Effector CD8-positive, alpha-beta T cell (primary cell): ENCODE results near the gene NPAT.
A peak's percentile ranks its signal among the peaks of the same experiment; 100 is the strongest.
"Not testable (repeated sequence)": the region's sequence is repeated elsewhere in the genome, so short reads cannot be mapped to it uniquely, and the experiment has no call there.

ENCODE experiments used
- DNase-seq: peaks from one replicate; lab custom pipeline; 2025; lab: John Stamatoyannopoulos, UW

The NPAT gene

DNA sequence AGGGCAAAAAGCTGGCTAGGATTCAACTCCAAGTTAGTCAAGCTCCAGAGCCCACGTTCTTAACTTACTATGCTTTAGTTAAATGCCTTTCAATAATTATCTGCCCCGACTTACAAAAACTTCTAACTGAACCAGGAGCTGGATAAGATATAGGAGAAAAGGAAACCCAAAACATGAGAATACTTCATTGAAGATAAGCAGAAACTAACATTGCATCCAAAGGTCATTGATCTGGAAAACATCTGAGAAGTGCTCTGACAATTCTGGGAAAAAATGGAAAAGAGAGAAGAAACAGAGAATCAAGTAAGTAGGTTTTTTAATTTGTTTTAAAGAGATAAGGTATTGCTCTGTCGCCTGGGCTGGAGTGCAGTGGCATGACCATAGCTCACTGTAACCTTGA is 73.9 kb downstream of the NPAT start:
- no peak for DNase-seq

DNA sequence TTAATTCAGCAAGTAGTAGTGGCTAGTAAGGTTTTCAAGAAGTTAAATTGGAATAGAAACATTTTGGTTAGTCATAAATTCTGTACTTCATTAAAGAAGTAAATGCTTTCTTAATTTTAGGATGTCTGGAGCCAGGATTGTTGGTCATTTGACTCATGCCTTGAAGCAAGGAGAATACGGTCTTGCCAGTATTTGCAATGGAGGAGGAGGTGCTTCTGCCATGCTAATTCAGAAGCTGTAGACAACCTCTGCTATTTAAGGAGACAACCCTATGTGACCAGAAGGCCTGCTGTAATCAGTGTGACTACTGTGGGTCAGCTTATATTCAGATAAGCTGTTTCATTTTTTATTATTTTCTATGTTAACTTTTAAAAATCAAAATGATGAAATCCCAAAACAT is 75.3 kb downstream of the NPAT start:
- DNase-seq: no peak

GRCh38 chr11:108144615-108145014 is 77.8 kb downstream of the NPAT start:
- DNase-seq: no peak

DNA sequence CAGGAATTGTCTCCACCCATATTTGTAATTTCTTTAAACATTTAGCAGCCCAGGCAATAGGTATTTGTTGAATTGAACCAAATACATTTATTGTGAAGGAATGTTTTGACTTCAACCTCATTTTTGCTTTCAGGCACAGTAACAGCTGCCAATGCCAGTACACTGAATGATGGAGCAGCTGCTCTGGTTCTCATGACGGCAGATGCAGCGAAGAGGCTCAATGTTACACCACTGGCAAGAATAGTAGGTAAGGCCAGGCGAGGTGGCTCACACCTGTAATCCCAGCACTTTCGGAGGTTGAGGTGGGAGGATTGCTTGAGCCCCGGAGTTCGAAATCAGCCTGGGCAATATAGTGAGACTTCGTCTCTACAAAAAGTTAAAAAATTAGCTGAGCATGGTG is 80.1 kb downstream of the NPAT start:
- DNase-seq: no peak

- DNase-seq: no peak
Measured at GRCh38 chr11:108137212-108137611, 85.2 kb downstream of the NPAT start.

DNA sequence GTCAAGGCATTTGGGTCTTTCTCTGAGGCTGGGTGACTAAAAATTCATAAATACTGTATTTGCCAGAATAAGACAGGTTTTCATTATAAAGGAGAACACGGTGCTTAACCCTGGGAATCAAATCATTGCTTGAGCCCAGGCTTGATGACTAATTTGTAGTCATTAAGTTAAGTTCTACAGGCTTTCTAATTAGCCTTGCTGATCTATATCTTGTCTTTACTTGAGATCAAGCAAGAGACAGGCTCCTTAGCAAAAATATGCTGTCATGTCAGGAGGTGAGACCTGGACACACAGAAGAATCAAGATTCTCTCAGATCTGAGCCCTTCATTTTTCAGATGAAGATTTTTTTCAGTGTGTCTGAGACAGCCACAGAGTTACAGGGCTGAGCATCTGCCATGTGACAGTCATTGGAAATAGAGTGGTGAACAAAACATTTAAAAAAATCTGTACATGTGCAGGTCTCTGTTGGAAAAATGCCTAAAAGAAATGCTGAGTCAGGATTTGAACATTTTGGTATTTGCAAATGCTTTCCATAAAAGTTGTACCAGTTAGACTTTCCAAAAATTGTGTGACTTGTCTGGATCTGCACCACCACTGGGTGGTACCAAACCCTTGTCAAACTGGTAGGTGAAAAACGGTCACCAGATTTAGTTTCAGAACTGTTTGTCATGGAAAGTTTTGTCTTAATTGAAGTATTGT is 86.4 kb downstream of the NPAT start:
- DNase-seq: no peak

DNA sequence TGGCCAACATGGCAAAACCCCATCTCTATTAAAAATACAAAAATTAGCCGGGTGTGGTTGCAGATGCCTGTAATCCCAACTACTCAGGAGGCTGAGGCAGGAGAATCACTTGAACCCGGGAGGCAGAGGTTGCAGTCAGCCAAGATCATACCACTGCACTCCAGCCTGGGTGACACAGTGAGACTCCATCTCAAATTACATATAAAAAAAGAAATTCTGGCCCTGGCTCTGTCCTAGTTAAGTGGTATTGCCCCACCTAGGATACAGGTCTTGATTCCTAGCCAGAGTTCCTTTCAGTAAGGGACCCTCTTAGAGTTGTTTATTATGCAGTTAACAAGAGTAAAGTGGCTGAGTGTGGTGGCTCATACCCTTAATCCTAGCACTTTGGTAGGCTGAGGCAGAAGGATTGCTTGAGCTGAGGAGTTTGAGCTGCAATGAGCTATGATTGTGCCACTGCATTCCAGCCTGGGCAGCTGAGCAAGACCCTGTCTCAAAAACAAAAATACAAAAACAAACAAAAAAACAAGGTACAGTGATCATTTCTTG is 89.4 kb downstream of the NPAT start:
- not testable (repeated sequence) for DNase-seq

GRCh38 chr11:108131993-108132392 is 90.4 kb downstream of the NPAT start:
- DNase-seq: no peak

- no peak for DNase-seq
Measured at GRCh38 chr11:108128772-108129171, 93.7 kb downstream of the NPAT start.

DNA sequence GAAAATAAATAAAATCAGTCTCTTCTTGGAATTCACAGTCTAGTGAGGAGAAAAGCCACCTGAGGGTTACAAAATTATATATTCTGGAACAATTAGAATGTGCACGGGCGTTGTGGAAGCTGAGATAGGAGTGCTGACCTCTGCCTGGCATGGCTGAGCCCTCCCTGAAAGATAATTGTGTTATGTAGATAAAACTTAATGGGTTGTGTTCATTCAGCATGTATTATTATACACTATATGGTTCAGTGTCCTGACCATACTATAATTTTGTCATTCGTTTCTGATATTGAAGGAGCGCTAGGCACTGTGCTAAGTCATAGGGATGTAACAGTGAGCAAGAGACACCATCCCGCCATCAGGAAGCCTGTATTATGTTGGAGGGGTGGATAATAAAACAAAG is 97.3 kb downstream of the NPAT start:
- no peak for DNase-seq

DNA sequence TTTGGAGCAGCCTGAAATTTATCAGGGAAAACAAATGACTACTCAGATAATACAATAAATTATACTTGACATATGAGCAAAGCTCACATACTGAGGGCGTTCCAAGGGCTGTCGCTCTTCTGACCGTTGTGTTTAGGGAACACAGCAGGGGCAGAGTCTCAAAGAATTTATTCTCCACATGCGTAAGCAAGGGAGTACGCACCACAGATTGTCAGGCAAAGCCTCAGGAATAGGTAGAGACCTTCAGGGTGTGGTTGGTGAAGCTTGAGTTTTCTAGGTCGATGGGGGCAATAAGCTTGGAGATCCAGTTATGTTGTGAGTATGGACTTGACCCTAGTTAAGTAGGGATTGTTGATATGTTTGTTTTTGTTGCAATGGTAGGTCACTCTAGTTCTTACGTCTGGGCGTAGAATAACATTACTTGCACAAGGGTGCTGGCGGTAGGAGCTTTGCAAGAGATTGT is 100.2 kb downstream of the NPAT start:
- no peak for DNase-seq

DNA sequence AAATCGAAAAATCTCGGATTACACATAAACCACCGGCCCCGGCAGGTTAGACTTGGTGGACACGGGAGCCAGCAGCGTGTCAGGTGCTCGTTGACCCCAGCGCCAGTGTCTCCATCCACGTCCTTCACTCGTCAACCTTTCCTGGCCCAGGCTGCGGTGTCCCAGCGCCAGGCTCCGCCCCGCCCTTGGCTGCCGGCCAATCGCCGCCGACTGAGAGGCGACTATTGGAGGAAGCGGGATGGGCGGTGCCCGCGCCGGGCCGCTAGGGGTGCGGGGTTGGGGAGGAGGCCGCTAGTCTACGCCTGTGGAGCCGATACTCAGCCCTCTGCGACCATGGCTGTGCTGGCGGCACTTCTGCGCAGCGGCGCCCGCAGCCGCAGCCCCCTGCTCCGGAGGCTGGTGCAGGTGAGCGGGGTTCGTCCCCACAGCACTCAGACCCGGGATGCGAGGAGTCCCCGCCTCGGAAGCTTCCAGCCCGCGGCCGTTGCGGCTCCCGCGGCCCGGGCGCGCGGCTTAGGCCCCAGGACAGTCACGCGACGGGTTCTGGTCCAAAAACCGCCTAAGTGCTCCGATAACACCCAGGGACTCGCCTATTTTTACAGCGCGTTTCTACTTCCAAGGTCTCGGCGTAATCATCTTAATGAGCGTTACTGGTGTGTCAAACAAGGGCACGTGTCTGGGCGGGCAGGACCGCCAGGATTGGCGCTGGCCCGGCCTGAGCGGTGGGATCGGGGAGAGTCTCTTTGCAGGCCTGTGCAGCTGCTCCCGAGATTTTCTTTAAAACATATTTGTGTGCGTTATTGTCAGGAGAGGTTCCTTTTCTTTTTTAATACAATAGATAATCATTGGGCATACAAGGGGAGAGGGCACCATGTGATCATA is 100.9 kb downstream of the NPAT start, which contains the start of gene ACAT1:
Gene ACAT1 (plus strand): TSS at position 294 of the 882 bp plus-strand sequence. CDS start 40 bp downstream, at position 334.
- peak; percentile 93 for DNase-seq

DNA sequence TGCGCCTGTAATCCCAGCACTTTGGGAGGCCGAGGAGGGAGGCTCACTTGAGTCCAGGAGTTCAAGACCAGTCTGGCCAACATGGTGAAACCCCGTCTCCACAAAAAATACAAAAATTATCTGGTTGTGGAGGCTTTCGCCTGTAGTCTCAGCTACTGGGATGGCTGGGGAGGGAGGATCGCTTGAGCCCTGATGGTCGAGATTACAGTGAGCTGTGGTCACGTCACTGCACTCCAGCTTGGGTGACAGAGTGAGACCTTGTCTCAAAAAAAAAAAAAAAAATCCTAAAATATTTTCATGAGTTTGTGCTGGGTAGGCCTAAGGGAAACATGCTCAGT is 101.5 kb downstream of the NPAT start:
- not testable (repeated sequence) for DNase-seq

DNA sequence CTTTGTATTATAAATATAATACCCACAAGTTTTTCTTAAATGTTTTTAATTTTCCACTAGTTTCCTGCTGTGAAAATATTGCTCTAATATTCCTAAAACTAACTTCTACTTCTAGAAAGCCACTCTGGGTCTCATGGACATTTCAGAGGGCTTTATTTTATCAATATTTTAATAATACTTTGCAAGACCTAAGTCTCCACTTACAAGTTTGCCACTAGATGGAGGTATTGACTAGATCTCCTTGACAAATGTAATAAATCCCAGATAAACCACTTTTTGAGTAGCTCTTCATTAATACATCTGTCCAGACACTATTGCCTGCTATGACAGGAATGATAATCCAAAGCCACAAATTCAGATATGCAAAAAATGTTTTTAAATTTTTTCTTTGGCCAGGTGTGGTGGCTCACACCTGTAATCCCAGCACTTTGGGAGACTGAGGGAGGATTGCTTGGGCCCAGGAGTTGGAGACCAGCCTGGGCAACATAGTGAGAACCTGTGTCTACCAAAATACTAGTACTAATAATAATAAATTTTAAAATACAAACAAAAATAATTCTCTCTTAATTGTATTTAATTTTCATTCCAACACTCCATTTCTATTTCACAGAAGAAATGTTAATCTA is 104.6 kb downstream of the NPAT start:
- no peak for DNase-seq

DNA sequence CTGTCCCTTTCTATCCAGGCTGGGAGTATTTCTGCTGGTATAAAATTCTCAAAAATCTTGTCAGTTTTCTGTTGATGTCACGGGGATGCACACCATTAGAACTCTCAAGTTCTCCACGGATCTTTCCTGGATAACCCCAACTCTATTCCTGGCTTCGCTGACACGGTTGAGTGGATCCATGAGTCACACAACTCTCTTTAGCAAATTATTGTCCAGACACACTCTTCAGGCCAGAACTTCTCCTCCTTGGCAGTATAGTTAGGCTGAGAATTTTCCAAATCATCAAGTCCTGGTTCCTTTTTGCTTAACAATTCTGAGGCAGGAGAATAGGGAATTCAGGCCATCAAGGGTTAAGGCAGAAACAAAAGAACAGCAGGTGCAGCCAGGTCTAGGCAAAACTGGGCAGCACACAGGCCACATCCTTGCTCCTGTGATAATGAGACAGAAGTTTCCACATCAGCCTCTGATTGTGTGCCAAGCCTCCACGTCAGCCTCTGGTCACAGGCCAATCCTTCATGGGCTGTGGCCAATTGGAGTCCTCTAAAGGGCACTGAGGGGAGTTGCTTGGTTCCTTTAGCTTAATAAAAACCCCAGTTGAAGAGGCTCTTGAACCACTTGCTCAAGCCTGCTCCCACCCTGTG is 106.8 kb downstream of the NPAT start:
- no peak for DNase-seq

GRCh38 chr11:108112057-108112456 is 110.4 kb downstream of the NPAT start:
- DNase-seq: no peak

- DNase-seq: no peak
Measured at GRCh38 chr11:108111126-108111525, 111.3 kb downstream of the NPAT start.
